ENCODE measurements around the gene TMEM44.
"Not testable (repeated sequence)": the region's sequence is repeated elsewhere in the genome, so short reads cannot be mapped to it uniquely, and the experiment has no call there.

TMEM44 gene

GRCh38 chr3:194547042-194547441 is 86.2 kb downstream of the TMEM44 start:
- Histone ChIP-seq H3K4me1 (no peaks in the 10 kb centered on the region), H3K27me3 (no peaks in the 10 kb centered on the region), H3K36me3 (no peaks in the 10 kb centered on the region), H3K4me3 (ENCODE audit: low read depth, low read length) (no peak overlapping the region), H3K9me3 (no peaks in the 10 kb centered on the region; the same call in 1 of the 2 replicates)
- DNase-seq: no peak
- no peak for TF ChIP-seq CTCF (IDR thresholded peaks at IDR 0.05; ENCODE audit: low read depth, low read length)

- H3K27me3 ChIP-seq; H3K36me3 ChIP-seq; H3K4me3 ChIP-seq (ENCODE audit: low read depth, low read length); H3K9me3 ChIP-seq; DNase-seq; H3K4me1 ChIP-seq: not testable (repeated sequence)
These were observed 87.7 kb downstream of the TMEM44 start for GRCh38 chr3:194545538-194545937.

DNA sequence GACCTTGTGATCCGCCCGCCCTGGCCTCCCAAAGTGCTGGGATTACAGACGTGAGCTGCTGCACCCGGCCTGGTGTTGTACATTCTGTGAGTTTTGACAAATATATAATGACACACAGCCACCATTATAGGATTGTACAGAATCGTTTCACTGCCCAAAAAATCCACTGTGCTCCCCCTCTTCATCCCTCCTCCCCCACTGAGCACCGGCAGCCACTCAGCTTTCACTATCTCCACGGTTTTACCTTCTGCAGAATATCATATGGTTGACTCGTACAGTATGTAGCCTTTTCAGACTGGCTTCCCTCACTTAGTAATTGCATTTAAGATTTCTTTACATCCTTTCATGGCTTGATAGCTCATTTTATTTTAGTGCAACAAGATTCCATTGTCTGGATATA is 89.7 kb downstream of the TMEM44 start:
- no peak for DNase-seq
- Histone ChIP-seq H3K4me3 (ENCODE audit: low read depth, low read length) (no peak overlapping the region), H3K27me3 (no peaks in the 10 kb centered on the region), H3K4me1 (no peaks in the 10 kb centered on the region), H3K9me3 (no peaks in the 10 kb centered on the region; the same call in 1 of the 2 replicates), H3K36me3 (no peaks in the 10 kb centered on the region)
- no peak for TF ChIP-seq CTCF (IDR thresholded peaks at IDR 0.05; ENCODE audit: low read depth, low read length)

DNA sequence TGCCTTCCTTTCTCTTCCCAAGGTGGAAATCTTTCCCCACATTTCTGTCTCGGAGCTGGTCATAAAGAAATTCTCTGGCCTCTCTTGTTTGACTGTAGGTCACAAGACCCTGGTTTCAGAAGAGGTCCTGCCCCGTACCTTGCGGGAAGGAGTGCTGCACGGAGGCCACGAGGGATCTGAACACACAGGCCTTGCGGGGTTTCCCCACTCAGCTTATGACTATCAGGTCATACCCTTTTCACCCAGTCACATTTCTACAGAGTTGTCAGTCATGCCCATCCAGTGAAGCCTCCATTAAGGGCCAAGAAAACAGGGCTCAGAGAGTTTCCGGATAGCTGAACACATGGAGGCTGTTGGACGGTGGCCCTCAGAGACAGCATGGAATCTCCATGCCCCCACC is 91.7 kb downstream of the TMEM44 start:
- no peaks in the 10 kb centered on the region for H3K36me3 ChIP-seq
- H3K9me3 ChIP-seq: no peaks in the 10 kb centered on the region; the same call in 1 of the 2 replicates
- no peak for TF ChIP-seq CTCF (IDR thresholded peaks at IDR 0.05; ENCODE audit: low read depth, low read length)
- H3K4me3 ChIP-seq (ENCODE audit: low read depth, low read length): no peak overlapping the region
- 0 out of 2 replicates have a peak, but pooled peaks cover 6% of the 10 kb centered on the region for H3K4me1 ChIP-seq
- no peaks in the 10 kb centered on the region for H3K27me3 ChIP-seq
- no peak for DNase-seq

DNA sequence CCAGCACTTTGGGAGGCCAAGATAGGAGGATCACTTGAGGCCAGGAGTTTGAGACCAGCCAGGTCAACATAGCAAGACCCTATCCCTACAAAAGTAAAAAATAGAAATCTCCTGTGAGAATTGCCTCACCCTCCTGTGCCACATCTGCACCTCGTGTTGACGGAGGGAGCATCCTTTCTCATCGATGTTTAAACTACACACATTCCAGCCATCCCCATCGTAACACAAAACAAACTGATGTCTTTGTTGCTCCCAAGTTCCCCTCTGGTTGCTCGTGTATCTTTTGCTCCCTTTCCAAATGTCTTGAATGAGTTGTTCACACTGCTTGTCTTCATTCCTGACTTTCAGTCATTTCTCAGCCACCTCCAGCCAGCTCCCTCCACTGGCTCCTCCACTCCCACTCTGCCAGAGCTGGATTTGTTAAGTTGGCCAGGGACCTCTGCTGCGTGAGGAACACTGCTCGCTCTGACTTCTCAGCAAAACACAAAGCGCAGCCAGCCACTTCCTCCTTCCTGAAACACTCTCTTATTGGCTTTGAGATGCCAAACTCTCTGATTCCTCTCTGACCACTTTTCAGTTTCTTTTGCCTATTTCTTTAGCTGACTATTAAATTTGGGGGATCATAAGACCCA is 92.8 kb downstream of the TMEM44 start:
- H3K36me3 ChIP-seq: no peaks in the 10 kb centered on the region
- no peak overlapping the region for H3K4me3 ChIP-seq (ENCODE audit: low read depth, low read length)
- DNase-seq: no peak
- TF ChIP-seq CTCF (IDR thresholded peaks at IDR 0.05; ENCODE audit: low read depth, low read length): no peak
- H3K9me3 ChIP-seq: no peaks in the 10 kb centered on the region
- 0 out of 2 replicates have a peak, but pooled peaks cover 6% of the 10 kb centered on the region for H3K4me1 ChIP-seq
- no peaks in the 10 kb centered on the region for H3K27me3 ChIP-seq

GRCh38 chr3:194539498-194539897 is 93.7 kb downstream of the TMEM44 start:
- no peak for TF ChIP-seq CTCF (IDR thresholded peaks at IDR 0.05; ENCODE audit: low read depth, low read length)
- Histone ChIP-seq H3K27me3 (no peaks in the 10 kb centered on the region), H3K9me3 (no peaks in the 10 kb centered on the region), H3K4me1 (0 out of 2 replicates have a peak, but pooled peaks cover 6% of the 10 kb centered on the region), H3K36me3 (no peaks in the 10 kb centered on the region), H3K4me3 (ENCODE audit: low read depth, low read length) (no peak overlapping the region)
- no peak for DNase-seq
